Measurements from ENCODE around the gene FUCA2. TPM values are rescaled to one million over a fixed set of nuclear protein-coding genes. Genes with fewer than 3 reads are reported as not detected.

FUCA2 gene
- total RNA-seq, 1 experiment from 2014 or later, result 72.1 TPM

- Histone ChIP-seq H4K8ac (replicated peaks; ENCODE audit: insufficient read length, low read depth, low read length) (no peak overlapping the region), H3K9me3 (ENCODE audit: control insufficient read depth, low read depth, low read length) (no peaks in the 10 kb centered on the region), H3K23me2 (ENCODE audit: insufficient read length, low read depth, low read length, poor library complexity, severe bottlenecking) (no peaks in the 10 kb centered on the region), H3K9ac (ENCODE audit: extremely low read depth, insufficient read length, low read length) (peak overlapping the region; percentile 19), H4K5ac (ENCODE audit: insufficient read length, low read depth, low read length) (no peak overlapping the region), H2AFZ (ENCODE audit: low read length) (no peak overlapping the region), H3K56ac (ENCODE audit: insufficient read length, low read depth, low read length) (no peak overlapping the region), H3K14ac (ENCODE audit: insufficient read depth, low read length) (no peak overlapping the region), H3K4me1 (ENCODE audit: insufficient read depth, low read length) (no peaks in the 10 kb centered on the region), H3K4me2 (ENCODE audit: insufficient read depth, insufficient read length, low read length) (no peak overlapping the region), H4K20me1 (ENCODE audit: control insufficient read depth, insufficient read depth, insufficient read length) (no peaks in the 10 kb centered on the region), H2BK15ac (ENCODE audit: low read depth, low read length) (no peak overlapping the region), H3K79me2 (ENCODE audit: insufficient read depth, low read length) (no peaks in the 10 kb centered on the region), H3K27me3 (ENCODE audit: insufficient read depth, low read length) (no peaks in the 10 kb centered on the region), H2BK5ac (ENCODE audit: insufficient read length, low read length) (no peak overlapping the region), H3K4ac (ENCODE audit: low read depth, low read length) (no peak overlapping the region), H2BK120ac (ENCODE audit: low read depth, low read length, poor library complexity, severe bottlenecking) (no peak overlapping the region), H2BK20ac (ENCODE audit: low read depth, low read length, poor library complexity, severe bottlenecking) (no peak overlapping the region), H3K18ac (ENCODE audit: insufficient read length, low read depth, low read length) (no peak overlapping the region), H3T11ph (ENCODE audit: low read length) (no peak overlapping the region), H3K79me1 (ENCODE audit: insufficient read depth, low read depth, low read length, poor library complexity, severe bottlenecking) (no peaks in the 10 kb centered on the region), H2AK5ac (ENCODE audit: insufficient read length, low read length) (no peak overlapping the region), H4K91ac (ENCODE audit: insufficient read length, low read depth, low read length) (no peak overlapping the region), H3K27ac (ENCODE audit: insufficient read length, low read depth, low read length) (no peak overlapping the region), H3K23ac (ENCODE audit: insufficient read length, low read depth, low read length) (no peak overlapping the region), H2BK12ac (ENCODE audit: insufficient read length, low read depth, low read length) (no peak overlapping the region)
- peaks cover 2 to 6% of the 10 kb centered on the region in 2 experiments; a peak in 3 of 4 replicates for H3K4me1 Mint-ChIP-seq
- H3K4me3 Mint-ChIP-seq, result no peak overlapping the region
- no peak for DNase-seq
- no peaks in the 10 kb centered on the region; the same call in 1 of the 2 replicates for H3K27me3 Mint-ChIP-seq (ENCODE audit: low read depth)
- H3K36me3 Mint-ChIP-seq (ENCODE audit: insufficient read depth in 1 of 3, low read depth in 3 of 3), result no peaks in the 10 kb centered on the region
- TF ChIP-seq, protein P1, sequence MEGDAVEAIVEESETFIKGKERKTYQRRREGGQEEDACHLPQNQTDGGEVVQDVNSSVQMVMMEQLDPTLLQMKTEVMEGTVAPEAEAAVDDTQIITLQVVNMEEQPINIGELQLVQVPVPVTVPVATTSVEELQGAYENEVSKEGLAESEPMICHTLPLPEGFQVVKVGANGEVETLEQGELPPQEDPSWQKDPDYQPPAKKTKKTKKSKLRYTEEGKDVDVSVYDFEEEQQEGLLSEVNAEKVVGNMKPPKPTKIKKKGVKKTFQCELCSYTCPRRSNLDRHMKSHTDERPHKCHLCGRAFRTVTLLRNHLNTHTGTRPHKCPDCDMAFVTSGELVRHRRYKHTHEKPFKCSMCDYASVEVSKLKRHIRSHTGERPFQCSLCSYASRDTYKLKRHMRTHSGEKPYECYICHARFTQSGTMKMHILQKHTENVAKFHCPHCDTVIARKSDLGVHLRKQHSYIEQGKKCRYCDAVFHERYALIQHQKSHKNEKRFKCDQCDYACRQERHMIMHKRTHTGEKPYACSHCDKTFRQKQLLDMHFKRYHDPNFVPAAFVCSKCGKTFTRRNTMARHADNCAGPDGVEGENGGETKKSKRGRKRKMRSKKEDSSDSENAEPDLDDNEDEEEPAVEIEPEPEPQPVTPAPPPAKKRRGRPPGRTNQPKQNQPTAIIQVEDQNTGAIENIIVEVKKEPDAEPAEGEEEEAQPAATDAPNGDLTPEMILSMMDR (conservative IDR thresholded peaks at IDR 0.05), result no peak
- H3K27ac Mint-ChIP-seq, result no peak overlapping the region; a peak in 1 of 7 replicates
- WGBS (ENCODE audit: extremely low coverage, insufficient read length, low lambda C conversion rate), result no CpG with 5 or more reads among the region's 7 CpGs
- H3K9me3 Mint-ChIP-seq, result no peaks in the 10 kb centered on the region
Observed at GRCh38 chr6:143528164-143528811, 16.8 kb upstream of the FUCA2 start.
